ENCODE results near the gene ZFAND4.

The ZFAND4 gene

DNA sequence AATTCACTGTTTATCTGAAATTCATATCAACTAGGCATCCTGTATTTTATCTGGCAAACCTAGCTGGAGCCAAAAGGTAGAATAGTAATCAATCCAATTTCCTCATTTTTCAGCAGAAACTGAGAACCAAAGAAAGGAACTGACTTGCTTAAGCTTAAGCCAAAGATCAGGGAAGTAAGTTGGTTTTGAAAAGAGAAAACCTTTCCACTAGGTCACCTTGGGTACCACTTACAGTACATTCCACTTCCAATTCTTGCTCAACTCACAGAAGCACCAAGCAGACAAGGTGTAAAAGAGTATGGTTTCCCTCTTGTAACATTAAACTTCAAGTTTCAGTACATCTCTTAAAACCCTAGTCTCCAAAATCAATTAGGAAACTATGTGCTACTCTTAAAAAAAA is 79.6 kb downstream of the ZFAND4 start (continued):
- TF ChIP-seq, protein P1, sequence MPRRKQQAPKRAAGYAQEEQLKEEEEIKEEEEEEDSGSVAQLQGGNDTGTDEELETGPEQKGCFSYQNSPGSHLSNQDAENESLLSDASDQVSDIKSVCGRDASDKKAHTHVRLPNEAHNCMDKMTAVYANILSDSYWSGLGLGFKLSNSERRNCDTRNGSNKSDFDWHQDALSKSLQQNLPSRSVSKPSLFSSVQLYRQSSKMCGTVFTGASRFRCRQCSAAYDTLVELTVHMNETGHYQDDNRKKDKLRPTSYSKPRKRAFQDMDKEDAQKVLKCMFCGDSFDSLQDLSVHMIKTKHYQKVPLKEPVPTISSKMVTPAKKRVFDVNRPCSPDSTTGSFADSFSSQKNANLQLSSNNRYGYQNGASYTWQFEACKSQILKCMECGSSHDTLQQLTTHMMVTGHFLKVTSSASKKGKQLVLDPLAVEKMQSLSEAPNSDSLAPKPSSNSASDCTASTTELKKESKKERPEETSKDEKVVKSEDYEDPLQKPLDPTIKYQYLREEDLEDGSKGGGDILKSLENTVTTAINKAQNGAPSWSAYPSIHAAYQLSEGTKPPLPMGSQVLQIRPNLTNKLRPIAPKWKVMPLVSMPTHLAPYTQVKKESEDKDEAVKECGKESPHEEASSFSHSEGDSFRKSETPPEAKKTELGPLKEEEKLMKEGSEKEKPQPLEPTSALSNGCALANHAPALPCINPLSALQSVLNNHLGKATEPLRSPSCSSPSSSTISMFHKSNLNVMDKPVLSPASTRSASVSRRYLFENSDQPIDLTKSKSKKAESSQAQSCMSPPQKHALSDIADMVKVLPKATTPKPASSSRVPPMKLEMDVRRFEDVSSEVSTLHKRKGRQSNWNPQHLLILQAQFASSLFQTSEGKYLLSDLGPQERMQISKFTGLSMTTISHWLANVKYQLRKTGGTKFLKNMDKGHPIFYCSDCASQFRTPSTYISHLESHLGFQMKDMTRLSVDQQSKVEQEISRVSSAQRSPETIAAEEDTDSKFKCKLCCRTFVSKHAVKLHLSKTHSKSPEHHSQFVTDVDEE (CRISPR knock-in tag; IDR thresholded peaks at IDR 0.05), result no peak
- no peak for TF ChIP-seq RARB (CRISPR knock-in tag; IDR thresholded peaks at IDR 0.05)

DNA sequence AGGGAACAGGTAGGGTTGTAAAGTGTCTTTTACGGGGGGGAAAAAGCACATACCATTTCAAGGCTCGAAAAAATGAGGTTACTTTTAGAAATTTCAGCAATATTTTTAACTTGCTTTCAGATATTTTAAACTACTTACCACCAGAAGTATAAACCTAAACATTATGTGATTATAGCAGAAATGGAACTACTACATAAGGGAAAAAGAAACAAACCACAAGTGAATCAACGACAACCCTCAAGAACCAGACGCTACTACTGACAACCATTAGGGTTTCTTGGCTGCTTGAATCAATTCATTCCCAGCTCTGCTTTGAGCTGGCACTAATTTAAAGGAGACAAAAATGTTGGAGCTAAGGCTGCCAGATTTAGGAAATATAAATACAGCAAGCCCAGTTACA is 80.1 kb downstream of the ZFAND4 start:
- no peak for ATAC-seq
- TF ChIP-seq, protein P2, sequence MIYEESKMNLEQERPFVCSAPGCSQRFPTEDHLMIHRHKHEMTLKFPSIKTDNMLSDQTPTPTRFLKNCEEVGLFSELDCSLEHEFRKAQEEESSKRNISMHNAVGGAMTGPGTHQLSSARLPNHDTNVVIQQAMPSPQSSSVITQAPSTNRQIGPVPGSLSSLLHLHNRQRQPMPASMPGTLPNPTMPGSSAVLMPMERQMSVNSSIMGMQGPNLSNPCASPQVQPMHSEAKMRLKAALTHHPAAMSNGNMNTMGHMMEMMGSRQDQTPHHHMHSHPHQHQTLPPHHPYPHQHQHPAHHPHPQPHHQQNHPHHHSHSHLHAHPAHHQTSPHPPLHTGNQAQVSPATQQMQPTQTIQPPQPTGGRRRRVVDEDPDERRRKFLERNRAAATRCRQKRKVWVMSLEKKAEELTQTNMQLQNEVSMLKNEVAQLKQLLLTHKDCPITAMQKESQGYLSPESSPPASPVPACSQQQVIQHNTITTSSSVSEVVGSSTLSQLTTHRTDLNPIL (CRISPR knock-in tag; IDR thresholded peaks at IDR 0.05; ENCODE audit: low read depth), result no peak
- TF ChIP-seq GLIS3 (CRISPR knock-in tag; IDR thresholded peaks at IDR 0.05) (no peak), TOX (CRISPR knock-in tag; IDR thresholded peaks at IDR 0.05; ENCODE audit: borderline replicate concordance) (no peak), OSR1 (CRISPR knock-in tag; IDR thresholded peaks at IDR 0.05) (no peak)
- TF ChIP-seq, protein P1 (CRISPR knock-in tag; IDR thresholded peaks at IDR 0.05), result no peak
- TF ChIP-seq, protein P3, sequence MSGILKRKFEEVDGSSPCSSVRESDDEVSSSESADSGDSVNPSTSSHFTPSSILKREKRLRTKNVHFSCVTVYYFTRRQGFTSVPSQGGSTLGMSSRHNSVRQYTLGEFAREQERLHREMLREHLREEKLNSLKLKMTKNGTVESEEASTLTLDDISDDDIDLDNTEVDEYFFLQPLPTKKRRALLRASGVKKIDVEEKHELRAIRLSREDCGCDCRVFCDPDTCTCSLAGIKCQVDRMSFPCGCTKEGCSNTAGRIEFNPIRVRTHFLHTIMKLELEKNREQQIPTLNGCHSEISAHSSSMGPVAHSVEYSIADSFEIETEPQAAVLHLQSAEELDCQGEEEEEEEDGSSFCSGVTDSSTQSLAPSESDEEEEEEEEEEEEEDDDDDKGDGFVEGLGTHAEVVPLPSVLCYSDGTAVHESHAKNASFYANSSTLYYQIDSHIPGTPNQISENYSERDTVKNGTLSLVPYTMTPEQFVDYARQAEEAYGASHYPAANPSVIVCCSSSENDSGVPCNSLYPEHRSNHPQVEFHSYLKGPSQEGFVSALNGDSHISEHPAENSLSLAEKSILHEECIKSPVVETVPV (CRISPR knock-in tag; IDR thresholded peaks at IDR 0.05), result no peak
- TF ChIP-seq, protein P4, sequence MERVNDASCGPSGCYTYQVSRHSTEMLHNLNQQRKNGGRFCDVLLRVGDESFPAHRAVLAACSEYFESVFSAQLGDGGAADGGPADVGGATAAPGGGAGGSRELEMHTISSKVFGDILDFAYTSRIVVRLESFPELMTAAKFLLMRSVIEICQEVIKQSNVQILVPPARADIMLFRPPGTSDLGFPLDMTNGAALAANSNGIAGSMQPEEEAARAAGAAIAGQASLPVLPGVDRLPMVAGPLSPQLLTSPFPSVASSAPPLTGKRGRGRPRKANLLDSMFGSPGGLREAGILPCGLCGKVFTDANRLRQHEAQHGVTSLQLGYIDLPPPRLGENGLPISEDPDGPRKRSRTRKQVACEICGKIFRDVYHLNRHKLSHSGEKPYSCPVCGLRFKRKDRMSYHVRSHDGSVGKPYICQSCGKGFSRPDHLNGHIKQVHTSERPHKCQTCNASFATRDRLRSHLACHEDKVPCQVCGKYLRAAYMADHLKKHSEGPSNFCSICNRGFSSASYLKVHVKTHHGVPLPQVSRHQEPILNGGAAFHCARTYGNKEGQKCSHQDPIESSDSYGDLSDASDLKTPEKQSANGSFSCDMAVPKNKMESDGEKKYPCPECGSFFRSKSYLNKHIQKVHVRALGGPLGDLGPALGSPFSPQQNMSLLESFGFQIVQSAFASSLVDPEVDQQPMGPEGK (CRISPR knock-in tag; IDR thresholded peaks at IDR 0.05; ENCODE audit: borderline replicate concordance), result no peak

DNA sequence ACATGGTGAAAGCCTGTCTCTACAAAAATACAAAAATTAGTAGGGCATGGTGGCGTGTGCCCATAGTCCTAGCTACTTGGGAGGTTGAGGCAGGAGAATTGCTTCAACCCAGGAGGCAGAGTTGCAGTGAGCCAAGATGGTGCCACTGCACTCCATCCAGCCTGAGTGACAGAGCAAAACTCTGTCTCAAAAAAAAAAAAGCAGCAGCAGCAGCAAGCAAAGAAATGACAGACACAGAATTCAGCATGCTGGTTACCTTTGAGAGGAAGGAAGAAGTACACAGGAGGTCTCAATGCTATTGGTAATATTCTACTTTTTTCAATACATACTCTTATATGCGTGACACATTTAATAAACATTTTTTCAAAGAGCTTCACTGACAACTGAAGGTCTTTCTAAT is 81.3 kb downstream of the ZFAND4 start:
- TF ChIP-seq BACH2 (CRISPR knock-in tag; IDR thresholded peaks at IDR 0.05; ENCODE audit: borderline replicate concordance) (no peak), ZFP3 (CRISPR knock-in tag; IDR thresholded peaks at IDR 0.05) (no peak), ARNTL (CRISPR knock-in tag; IDR thresholded peaks at IDR 0.05; ENCODE audit: borderline replicate concordance, low read depth) (no peak), ZNF70 (CRISPR knock-in tag; IDR thresholded peaks at IDR 0.05) (no peak), OSR1 (CRISPR knock-in tag; IDR thresholded peaks at IDR 0.05) (no peak), GLIS3 (CRISPR knock-in tag; IDR thresholded peaks at IDR 0.05) (no peak)
- TF ChIP-seq, protein P3 (CRISPR knock-in tag; IDR thresholded peaks at IDR 0.05), result no peak
- no peak for ATAC-seq

DNA sequence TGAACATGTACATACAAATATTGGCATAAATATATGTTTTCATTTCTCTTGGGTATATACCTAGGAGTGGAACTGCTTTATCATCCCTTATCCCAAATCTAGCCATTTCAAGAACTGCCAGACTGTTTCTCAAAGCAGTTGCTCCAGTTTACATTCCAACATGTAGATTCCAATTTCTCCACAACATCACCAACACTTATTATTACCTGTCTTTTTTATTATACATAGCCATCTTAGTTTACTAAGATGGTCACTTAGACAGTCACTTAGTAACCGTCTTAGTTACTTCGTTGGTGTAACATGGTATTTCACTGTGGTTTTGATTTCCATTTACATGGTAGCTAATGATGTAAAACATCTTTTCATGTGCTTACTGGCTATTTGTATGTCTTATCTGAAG is 82.7 kb downstream of the ZFAND4 start:
- no peak for ATAC-seq
- TF ChIP-seq OSR1 (CRISPR knock-in tag; IDR thresholded peaks at IDR 0.05), result no peak
- TF ChIP-seq ZC3H10 (CRISPR knock-in tag; IDR thresholded peaks at IDR 0.05), result no peak
- TF ChIP-seq ZNF70 (CRISPR knock-in tag; IDR thresholded peaks at IDR 0.05), result no peak
